ENCODE measurements around the gene FRAS1. TPM values are rescaled to one million over a fixed set of nuclear protein-coding genes. Genes with fewer than 3 reads are reported as not detected.
"Not testable (repeated sequence)": the region's sequence is repeated elsewhere in the genome, so short reads cannot be mapped to it uniquely, and the experiment has no call there.

Gene FRAS1
- total RNA-seq, 2 experiments from 2014 or later, result not detected

- no peak overlapping the region for H3K27ac ChIP-seq (ENCODE audit: low read depth in 1 of 2, low read length in 2 of 2)
- CTCF ChIA-PET, result no interaction called here
- Mint-ChIP-seq H3K27me3 (peaks cover 14% of the 10 kb centered on the region), H3K9me3 (peaks cover 5% of the 10 kb centered on the region), H3K27ac (no peak overlapping the region), H3K4me1 (ENCODE audit: low read depth) (no peaks in the 10 kb centered on the region), H3K36me3 (ENCODE audit: low read depth) (no peaks in the 10 kb centered on the region), H3K4me3 (no peak overlapping the region)
- DNase-seq (no peak), ATAC-seq (ENCODE audit: poor library complexity) (no peak)
- H3K36me3 ChIP-seq (ENCODE audit: insufficient read depth, low read length), result no peaks in the 10 kb centered on the region
- intact Hi-C loops (cut with DNase I, micrococcal nuclease), result no loop called here
- no peaks in the 10 kb centered on the region for H3K4me1 ChIP-seq (ENCODE audit: insufficient read depth, low read length)
- TF ChIP-seq CTCF (IDR thresholded peaks at IDR 0.05), result no peak
- H3K27me3 ChIP-seq (ENCODE audit: control insufficient read depth in 1 of 2, insufficient read depth in 2 of 2, low read length in 2 of 2), result no peaks in the 10 kb centered on the region
- POLR2A ChIA-PET, result interaction anchor here (0.8 kb wide), 1 partner anchor 1541 kb away, joined by 3 read pairs; no protein-coding TSS in a partner anchor
- H3K4me3 ChIP-seq (ENCODE audit: low read length), result no peak overlapping the region
- H3K9me3 ChIP-seq (ENCODE audit: control insufficient read depth in 1 of 2, insufficient read depth in 1 of 2, low read length in 2 of 2), result peaks cover 0 to 4% of the 10 kb centered on the region in 2 experiments
Observed at GRCh38 chr4:78247536-78248285, 190.6 kb downstream of the FRAS1 start.

- Mint-ChIP-seq H3K36me3 (ENCODE audit: low read depth) (no peaks in the 10 kb centered on the region), H3K27me3 (peaks cover 10% of the 10 kb centered on the region), H3K4me3 (no peak overlapping the region), H3K4me1 (ENCODE audit: low read depth) (no peaks in the 10 kb centered on the region), H3K27ac (no peak overlapping the region), H3K9me3 (peaks cover 6% of the 10 kb centered on the region)
- no peak overlapping the region for H3K4me3 ChIP-seq (ENCODE audit: low read length)
- ChIA-PET CTCF (no interaction called here), POLR2A (no interaction called here)
- ATAC-seq (ENCODE audit: poor library complexity), result no peak
- H3K9me3 ChIP-seq (ENCODE audit: control insufficient read depth in 1 of 2, insufficient read depth in 1 of 2, low read length in 2 of 2), result peaks cover 4 to 7% of the 10 kb centered on the region in 2 experiments
- no peaks in the 10 kb centered on the region for H3K36me3 ChIP-seq (ENCODE audit: insufficient read depth, low read length)
- DNase-seq, result no peak
- no peaks in the 10 kb centered on the region for H3K4me1 ChIP-seq (ENCODE audit: insufficient read depth, low read length)
- H3K27me3 ChIP-seq (ENCODE audit: control insufficient read depth in 1 of 2, insufficient read depth in 2 of 2, low read length in 2 of 2), result no peaks in the 10 kb centered on the region
- intact Hi-C loops (cut with DNase I, micrococcal nuclease), result no loop called here
- H3K27ac ChIP-seq (ENCODE audit: low read depth in 1 of 2, low read length in 2 of 2), result no peak overlapping the region
- no peak for TF ChIP-seq CTCF (IDR thresholded peaks at IDR 0.05)
Observed at GRCh38 chr4:78250500-78250899, 193.4 kb downstream of the FRAS1 start.

DNA sequence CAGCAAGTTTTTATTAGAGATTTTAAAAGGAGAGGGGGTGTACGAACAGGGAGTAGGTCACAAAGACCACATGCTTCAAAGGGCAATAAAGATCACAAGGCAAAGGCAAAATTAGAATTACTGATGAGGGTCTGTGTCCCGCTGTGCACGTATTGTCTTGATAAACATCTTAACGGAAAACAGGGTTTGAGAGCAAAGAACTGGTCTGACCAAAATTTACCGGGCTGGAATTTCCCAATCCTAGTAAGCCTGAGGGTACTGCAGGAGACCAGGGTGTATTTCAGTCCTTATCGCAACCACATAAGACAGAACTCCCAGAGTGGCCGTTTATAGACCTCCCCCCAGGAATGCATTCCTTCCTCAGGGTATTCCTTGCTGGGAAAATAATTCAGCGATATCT lies 195.7 kb downstream of the FRAS1 start:
- H3K36me3 ChIP-seq (ENCODE audit: insufficient read depth, low read length); H3K9me3 ChIP-seq (ENCODE audit: control insufficient read depth in 1 of 2, insufficient read depth in 1 of 2, low read length in 2 of 2); ATAC-seq (ENCODE audit: poor library complexity); DNase-seq; H3K27ac ChIP-seq (ENCODE audit: low read depth in 1 of 2, low read length in 2 of 2); H3K4me1 Mint-ChIP-seq (ENCODE audit: low read depth); intact Hi-C loops (cut with DNase I, micrococcal nuclease); H3K36me3 Mint-ChIP-seq (ENCODE audit: low read depth); H3K4me3 Mint-ChIP-seq; CTCF ChIA-PET; POLR2A ChIA-PET; H3K4me3 ChIP-seq (ENCODE audit: low read length); H3K27me3 ChIP-seq (ENCODE audit: control insufficient read depth in 1 of 2, insufficient read depth in 2 of 2, low read length in 2 of 2); H3K27me3 Mint-ChIP-seq; H3K27ac Mint-ChIP-seq; H3K4me1 ChIP-seq (ENCODE audit: insufficient read depth, low read length); H3K9me3 Mint-ChIP-seq: not testable (repeated sequence)

DNA sequence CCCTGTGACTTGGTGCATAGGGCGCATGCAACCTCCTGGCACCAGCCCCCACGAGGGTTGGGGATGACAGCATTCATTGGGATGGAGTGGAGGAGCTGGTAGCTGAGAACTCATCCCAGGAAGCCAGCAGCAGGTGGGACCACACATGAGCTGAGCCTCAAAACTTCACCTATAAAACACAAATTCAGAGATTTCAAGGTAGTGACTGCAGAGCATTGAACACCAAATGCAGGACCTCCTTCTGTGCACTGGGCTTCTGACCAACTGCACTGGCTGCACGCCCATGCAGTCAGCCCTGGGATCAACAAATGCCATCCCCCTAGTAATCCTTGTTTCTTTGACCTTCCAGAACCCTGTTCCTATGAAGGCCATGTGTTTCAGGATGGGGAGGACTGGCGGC lies 197.8 kb downstream of the FRAS1 start:
- H3K36me3 Mint-ChIP-seq (ENCODE audit: low read depth), result no peaks in the 10 kb centered on the region
- ATAC-seq (ENCODE audit: poor library complexity) (no peak), DNase-seq (no peak)
- peaks cover 4 to 7% of the 10 kb centered on the region in 2 experiments for H3K9me3 ChIP-seq (ENCODE audit: control insufficient read depth in 1 of 2, insufficient read depth in 1 of 2, low read length in 2 of 2)
- no peak overlapping the region for H3K27ac ChIP-seq (ENCODE audit: low read depth in 1 of 2, low read length in 2 of 2)
- ChIA-PET POLR2A (no interaction called here), CTCF (no interaction called here)
- no peaks in the 10 kb centered on the region for H3K36me3 ChIP-seq (ENCODE audit: insufficient read depth, low read length)
- H3K27me3 Mint-ChIP-seq, result no peaks in the 10 kb centered on the region
- H3K4me1 Mint-ChIP-seq (ENCODE audit: low read depth), result no peaks in the 10 kb centered on the region
- H3K4me1 ChIP-seq (ENCODE audit: insufficient read depth, low read length), result no peaks in the 10 kb centered on the region
- intact Hi-C loops (cut with DNase I, micrococcal nuclease), result no loop called here
- H3K27me3 ChIP-seq (ENCODE audit: control insufficient read depth in 1 of 2, insufficient read depth in 2 of 2, low read length in 2 of 2), result no peaks in the 10 kb centered on the region
- no peak overlapping the region for H3K4me3 Mint-ChIP-seq
- H3K4me3 ChIP-seq (ENCODE audit: low read length), result no peak overlapping the region
- H3K9me3 Mint-ChIP-seq, result peaks cover 6% of the 10 kb centered on the region
- H3K27ac Mint-ChIP-seq, result no peak overlapping the region
- no peak for TF ChIP-seq CTCF (IDR thresholded peaks at IDR 0.05)

Data from CD4-positive, alpha-beta T cell (primary cell).